Body of pancreas (tissue), 4 donors: ENCODE results near the gene AOAH.

Experiments used
- CTCF ChIP-seq, 7 experiments: fragments of 450-650 bp in 4 of 7; fragments of 200-600 bp in 3 of 7; sonication (generic) in 3 of 7; IDR thresholded peaks; one replicate each; pipeline ENCODE4 v1.5.1; 2016 to 2019; ENCODE audit warnings: antibody characterized with exemption in 7 of 7
- POLR2A ChIP-seq, 3 donors: fragments of 450-650 bp; IDR thresholded peaks; one replicate each; pipeline ENCODE4 v1.6.1; 2016; ENCODE audit warnings: antibody characterized with exemption in 3 of 3, mild to moderate bottlenecking in 2 of 3

GRCh38 chr7:36638586-36639263 lies 85.6 kb downstream of the AOAH start:
- TF ChIP-seq POLR2A (IDR thresholded peaks at IDR 0.05) (no peak), CTCF (IDR thresholded peaks at IDR 0.05) (no peak)
